Natural killer cell treated with Interleukin-12 subunit alpha and Interleukin-12 subunit beta and Interleukin-15 and Interleukin-18, amount 100 ng/mL, for 72 hours (primary cell): ENCODE results near the gene NUTF2. TPM values are rescaled to one million over a fixed set of nuclear protein-coding genes. Genes with fewer than 3 reads are reported as not detected.
"Not testable (repeated sequence)": the region's sequence is repeated elsewhere in the genome, so short reads cannot be mapped to it uniquely, and the experiment has no call there.

Experiments used
- ATAC-seq, 2 donors: fragments of 150-1000 bp; cut with Tn5 transposase in 1 of 2; sonication (Bioruptor Pico), chemical (Tn5 transposase) in 1 of 2; 2 replicates each; pipeline ENCODE4 v1.10.0; 2021
- DNase-seq: peaks from one replicate; pipeline ENCODE4 v3.0.0; 2022; ENCODE audit warnings: low spot score
- H3K27ac Mint-ChIP-seq, 2 donors: 1 replicate in 1 of 2; 2 replicates in 1 of 2; pipeline ENCODE4 v1.8.0; 2022; ENCODE audit warnings: mixed read lengths in 2 of 2, mild to moderate bottlenecking in 1 of 2, moderate library complexity in 1 of 2
- H3K27me3 Mint-ChIP-seq, 2 donors: 1 replicate in 1 of 2; 2 replicates in 1 of 2; pipeline ENCODE4 v1.8.0; 2022; ENCODE audit warnings: mixed read lengths in 2 of 2
- H3K36me3 Mint-ChIP-seq: one replicate; pipeline ENCODE4 v1.8.0; 2022; ENCODE audit warnings: mixed read lengths
- H3K4me1 Mint-ChIP-seq, 2 donors: 1 replicate in 1 of 2; 2 replicates in 1 of 2; pipeline ENCODE4 v1.8.0; 2022; ENCODE audit warnings: low read depth in 2 of 2, mixed read lengths in 2 of 2, mild to moderate bottlenecking in 1 of 2
- H3K4me3 Mint-ChIP-seq: one replicate; pipeline ENCODE4 v1.8.0; 2022; ENCODE audit warnings: mixed read lengths
- H3K9me3 Mint-ChIP-seq: 2 replicates; pipeline ENCODE4 v1.8.0; 2022; ENCODE audit warnings: mixed read lengths
- total RNA-seq, 2 donors: library from RNA; stranded (reverse); gene quantifications; one replicate each; pipeline ENCODE4 v1.2.3, GENCODE V29; 2022

The NUTF2 gene
- total RNA-seq, 2 donors from 2014 or later = 114 to 124 TPM

DNA sequence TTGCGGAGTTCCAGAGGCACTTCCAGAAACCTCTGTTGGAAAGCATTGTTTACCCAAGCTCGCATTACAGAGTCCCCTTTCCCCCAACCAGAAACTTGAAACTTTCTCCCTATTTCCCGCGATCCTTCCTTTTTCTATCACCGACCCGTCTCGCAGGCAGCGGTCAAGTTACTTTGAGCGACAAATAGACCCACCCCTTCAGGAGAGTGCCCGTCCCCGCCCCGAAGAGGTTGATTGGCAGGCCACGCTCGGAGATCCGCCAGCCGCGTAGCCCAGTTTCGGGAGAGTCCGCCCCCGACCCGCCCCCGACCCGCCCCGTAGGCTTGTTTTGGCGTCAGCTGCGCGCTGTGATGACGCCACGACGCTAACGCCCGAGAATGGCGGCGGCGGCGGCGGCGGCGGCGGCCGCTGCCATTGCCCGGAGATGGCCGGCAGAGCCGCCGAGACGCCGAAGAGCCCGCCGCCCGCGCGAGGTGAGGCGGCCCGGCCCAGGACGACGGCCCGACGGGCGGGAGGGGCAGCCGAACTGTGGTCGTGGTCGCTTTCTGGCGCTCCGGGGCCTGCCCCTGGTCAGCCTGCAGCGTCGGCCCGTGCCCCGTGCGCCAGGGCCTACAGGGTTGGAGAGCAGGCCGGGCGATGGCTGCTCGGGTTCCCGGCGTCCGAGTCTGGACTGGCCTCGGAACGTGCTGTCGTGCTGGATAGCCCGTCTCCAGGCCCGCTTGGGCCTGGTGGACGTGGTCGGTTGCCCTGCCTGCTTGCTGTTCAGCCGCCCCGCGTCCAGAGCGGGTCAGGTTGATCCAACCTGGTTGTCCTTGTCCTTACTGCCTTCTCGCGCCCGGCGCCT is 46.4 kb downstream of the NUTF2 start, which contains the start of gene PSKH1:
Gene PSKH1 (plus strand): TSS at position 356 of the 844 bp plus-strand sequence. CDS start 15,496 bp downstream, outside the sequence.
- H3K4me3 Mint-ChIP-seq = peak within 1 kb of the TSS; percentile 97
- DNase-seq = peak; percentile 95
- H3K27ac Mint-ChIP-seq = peak within 1 kb of the TSS; percentile 92 to 95
- H3K4me1 Mint-ChIP-seq = peaks cover 18 to 20% of the 10 kb centered on the region in 2 donors
- peak; percentile 99 to 100 for ATAC-seq
- H3K9me3 Mint-ChIP-seq = no peaks in the 10 kb centered on the region
- no peaks in the 10 kb centered on the region for H3K27me3 Mint-ChIP-seq
- no peaks in the 10 kb centered on the region for H3K36me3 Mint-ChIP-seq

DNA sequence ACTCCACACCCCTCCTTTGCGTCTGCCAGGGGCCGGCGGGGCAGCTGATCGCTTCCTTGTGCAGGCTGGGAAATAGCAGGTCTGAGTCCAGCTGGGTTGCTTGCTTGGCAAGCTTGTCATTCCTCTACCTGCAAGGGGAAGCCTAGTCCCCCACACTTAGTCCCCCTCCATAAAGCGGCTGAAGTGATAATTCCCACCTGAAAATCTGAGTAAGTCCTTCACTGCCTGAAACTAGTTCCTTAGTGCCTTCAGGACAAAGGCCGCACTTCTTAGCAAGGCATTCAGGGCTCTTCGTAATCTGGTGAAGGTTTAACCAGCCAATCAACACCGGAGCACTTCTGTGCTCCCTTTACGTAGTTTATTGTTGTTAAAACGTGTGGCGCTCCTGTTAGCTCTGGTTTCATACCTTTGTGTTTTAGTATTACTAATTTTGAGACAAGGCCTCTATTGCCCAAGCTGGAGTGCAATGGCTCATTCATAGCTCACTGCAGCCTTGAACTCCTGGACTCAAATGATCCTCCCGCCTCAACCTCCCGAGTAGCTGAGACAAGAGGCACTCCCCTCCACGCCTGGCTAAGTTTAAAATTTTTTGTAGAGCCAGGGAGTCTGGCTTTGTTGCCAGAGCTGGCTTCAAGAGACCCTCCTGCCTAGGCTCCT is 47.1 kb downstream of the NUTF2 start:
- ATAC-seq = no peak
- no peak for DNase-seq
- H3K4me1 Mint-ChIP-seq = peaks cover 18 to 20% of the 10 kb centered on the region in 2 donors
- H3K9me3 Mint-ChIP-seq = no peaks in the 10 kb centered on the region
- no peaks in the 10 kb centered on the region for H3K36me3 Mint-ChIP-seq
- peak overlapping the region; percentile 92 to 95 for H3K27ac Mint-ChIP-seq
- no peaks in the 10 kb centered on the region for H3K27me3 Mint-ChIP-seq
- peak overlapping the region; percentile 97 for H3K4me3 Mint-ChIP-seq

GRCh38 chr16:67897231-67897630 is 50.5 kb downstream of the NUTF2 start:
- H3K27ac Mint-ChIP-seq = no peak overlapping the region
- no peaks in the 10 kb centered on the region for H3K9me3 Mint-ChIP-seq
- no peaks in the 10 kb centered on the region for H3K36me3 Mint-ChIP-seq
- DNase-seq = no peak
- peaks cover 18 to 24% of the 10 kb centered on the region in 2 donors for H3K4me1 Mint-ChIP-seq
- H3K27me3 Mint-ChIP-seq = no peaks in the 10 kb centered on the region
- ATAC-seq = no peak
- H3K4me3 Mint-ChIP-seq = no peak overlapping the region

GRCh38 chr16:67901734-67902133 is 55.0 kb downstream of the NUTF2 start:
- Mint-ChIP-seq H3K4me1 (peaks cover 0 to 12% of the 10 kb centered on the region in 2 donors), H3K27me3 (no peaks in the 10 kb centered on the region), H3K36me3 (no peaks in the 10 kb centered on the region), H3K9me3 (no peaks in the 10 kb centered on the region), H3K27ac (no peak overlapping the region), H3K4me3 (no peak overlapping the region)
- no peak for DNase-seq
- no peak for ATAC-seq

DNA sequence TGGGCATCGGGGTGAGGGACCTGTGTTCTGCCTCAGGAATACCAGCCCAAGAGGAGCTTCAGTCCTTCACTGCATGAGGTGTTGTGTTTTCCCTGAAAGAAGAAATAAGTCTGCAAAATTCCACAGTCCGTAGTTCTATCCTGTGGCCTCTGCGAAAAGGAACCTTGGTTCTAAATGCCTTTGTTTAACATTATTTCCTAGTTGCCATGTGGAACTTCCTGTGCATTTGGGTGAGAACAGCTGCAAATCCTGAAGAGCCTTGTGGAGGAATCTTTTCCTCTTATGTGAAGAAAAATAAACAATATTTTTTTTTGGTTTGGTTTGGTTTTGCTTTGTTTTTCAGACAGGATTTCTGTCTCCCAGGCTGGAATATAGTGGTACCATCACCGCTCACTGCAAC is 56.1 kb downstream of the NUTF2 start:
- DNase-seq (no peak), ATAC-seq (no peak)
- H3K9me3 Mint-ChIP-seq = no peaks in the 10 kb centered on the region
- H3K36me3 Mint-ChIP-seq = no peaks in the 10 kb centered on the region
- H3K27ac Mint-ChIP-seq = no peak overlapping the region
- peaks cover 0 to 12% of the 10 kb centered on the region in 2 donors for H3K4me1 Mint-ChIP-seq
- no peaks in the 10 kb centered on the region for H3K27me3 Mint-ChIP-seq
- no peak overlapping the region for H3K4me3 Mint-ChIP-seq

DNA sequence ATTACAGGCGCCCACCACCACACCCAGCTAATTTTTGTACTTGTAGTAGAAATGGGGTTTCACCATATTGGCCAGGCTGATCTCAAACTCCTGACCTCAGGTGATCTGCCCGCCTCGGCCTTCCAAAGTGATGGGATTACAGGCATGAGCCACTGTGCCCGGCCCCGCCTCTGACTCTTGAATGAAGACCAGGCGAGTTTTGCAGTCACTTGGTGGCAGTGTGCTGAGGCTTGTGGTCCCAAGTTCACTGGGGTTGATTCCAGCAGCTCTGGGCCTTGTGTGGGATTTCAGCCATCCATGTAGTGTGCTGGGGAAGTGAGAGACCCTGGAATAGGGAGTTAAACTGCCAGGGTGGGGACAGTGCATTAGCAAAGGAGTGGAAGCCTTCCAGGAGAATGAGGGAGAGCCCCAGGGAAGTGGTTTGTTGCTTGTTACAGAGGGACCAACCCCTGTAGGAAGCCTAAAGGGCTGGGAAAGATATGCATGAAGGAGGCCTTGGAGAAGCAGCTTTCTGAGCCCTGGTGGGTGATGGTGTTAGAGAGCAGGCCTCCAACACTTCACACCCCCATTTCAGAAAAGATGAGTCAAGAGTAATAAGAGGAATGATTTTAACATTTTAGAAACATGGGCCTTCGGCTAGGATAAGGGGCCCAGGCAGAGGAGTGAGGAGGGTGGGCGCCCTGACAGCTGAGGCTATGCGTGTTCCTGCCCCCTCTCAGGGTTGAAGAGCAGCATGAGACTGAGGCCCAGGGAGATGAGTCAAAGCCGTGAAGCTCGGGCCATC is 60.9 kb downstream of the NUTF2 start:
- Mint-ChIP-seq H3K9me3 (no peaks in the 10 kb centered on the region), H3K36me3 (no peaks in the 10 kb centered on the region), H3K27ac (peak overlapping the region in 1 of 2 donors; percentile 21), H3K4me3 (no peak overlapping the region), H3K4me1 (peaks cover 8 to 16% of the 10 kb centered on the region in 2 donors), H3K27me3 (no peaks in the 10 kb centered on the region)
- no peak for DNase-seq
- no peak for ATAC-seq

GRCh38 chr16:67909056-67909742 is 62.5 kb downstream of the NUTF2 start:
- H3K27ac Mint-ChIP-seq = peak overlapping the region in 1 of 2 donors; percentile 19
- no peaks in the 10 kb centered on the region for H3K27me3 Mint-ChIP-seq
- H3K4me3 Mint-ChIP-seq = no peak overlapping the region

GRCh38 chr16:67910158-67910557 is 63.4 kb downstream of the NUTF2 start:
- no peak for DNase-seq
- Mint-ChIP-seq H3K4me3 (no peak overlapping the region), H3K4me1 (peaks cover 8 to 18% of the 10 kb centered on the region in 2 donors), H3K36me3 (no peaks in the 10 kb centered on the region), H3K9me3 (no peaks in the 10 kb centered on the region), H3K27ac (peak overlapping the region in 1 of 2 donors; percentile 19), H3K27me3 (no peaks in the 10 kb centered on the region)
- peak; percentile 64 to 65 for ATAC-seq

More at GRCh38 chr16:67909056-67909742, 62.5 kb downstream of the NUTF2 start:
- Mint-ChIP-seq H3K4me1 (peaks cover 8 to 16% of the 10 kb centered on the region in 2 donors), H3K9me3 (no peaks in the 10 kb centered on the region), H3K36me3 (no peaks in the 10 kb centered on the region)
- ATAC-seq (peak in 1 of 2 donors; percentile 28), DNase-seq (no peak)

- Mint-ChIP-seq H3K27me3 (no peaks in the 10 kb centered on the region), H3K36me3 (no peaks in the 10 kb centered on the region), H3K9me3 (no peaks in the 10 kb centered on the region), H3K27ac (no peak overlapping the region), H3K4me1 (peaks cover 16 to 26% of the 10 kb centered on the region in 2 donors), H3K4me3 (no peak overlapping the region)
- ATAC-seq (no peak), DNase-seq (no peak)
Measured at GRCh38 chr16:67914758-67915495, 68.2 kb downstream of the NUTF2 start.

- H3K9me3 Mint-ChIP-seq, H3K36me3 Mint-ChIP-seq, DNase-seq, H3K4me3 Mint-ChIP-seq, H3K27ac Mint-ChIP-seq, H3K27me3 Mint-ChIP-seq, ATAC-seq: not testable (repeated sequence)
- peaks cover 12 to 23% of the 10 kb centered on the region in 2 donors for H3K4me1 Mint-ChIP-seq
Measured at GRCh38 chr16:67915496-67915769, 68.7 kb downstream of the NUTF2 start.

DNA sequence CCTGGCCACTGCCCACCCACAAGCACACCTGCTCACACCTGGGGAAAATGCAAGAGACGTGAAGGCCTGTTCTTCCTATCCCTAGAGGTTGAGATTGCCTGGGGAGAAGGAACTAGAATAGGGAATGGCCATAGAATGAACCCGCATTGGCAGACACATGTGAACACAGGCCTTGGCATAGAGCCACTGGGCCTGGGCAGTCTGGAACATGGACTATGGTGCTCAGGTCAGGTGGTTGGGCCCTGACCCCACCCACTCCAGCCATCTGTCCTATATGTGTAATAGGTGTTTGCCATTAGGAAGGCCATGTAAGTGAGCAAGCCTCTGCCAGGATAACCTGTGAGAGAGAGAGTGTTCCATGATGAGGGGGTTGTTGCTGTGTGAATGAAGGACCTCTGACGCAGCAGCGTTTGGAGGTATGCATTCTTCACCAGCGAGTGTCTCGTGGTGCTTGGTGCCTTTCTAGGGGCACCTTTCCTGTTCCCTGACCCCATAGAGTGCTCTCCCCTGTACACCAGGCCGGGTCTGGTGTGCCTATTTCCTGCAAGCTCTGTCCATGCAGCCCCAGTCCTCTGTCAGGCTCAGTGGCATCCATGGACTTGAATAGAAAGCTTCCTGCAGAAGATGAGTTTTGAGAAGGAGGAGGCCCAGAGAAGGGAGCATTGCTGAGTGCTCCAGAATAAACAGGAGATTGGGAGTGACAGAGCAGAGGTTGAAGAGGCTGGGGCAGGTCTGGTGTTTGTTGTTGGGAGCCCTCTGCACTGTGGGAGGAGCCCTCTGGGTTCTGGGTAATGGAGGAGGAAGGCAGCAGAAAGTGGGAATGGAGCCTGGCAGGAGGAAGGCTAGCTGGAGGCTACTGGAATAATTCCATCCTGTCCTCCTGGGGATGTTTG is 69.3 kb downstream of the NUTF2 start:
- H3K36me3 Mint-ChIP-seq = no peaks in the 10 kb centered on the region

More for the DNA sequence above, 69.3 kb downstream of the NUTF2 start:
- no peak for DNase-seq
- H3K4me1 Mint-ChIP-seq = peaks cover 12 to 26% of the 10 kb centered on the region in 2 donors
- ATAC-seq = no peak
- H3K9me3 Mint-ChIP-seq = no peaks in the 10 kb centered on the region
- no peaks in the 10 kb centered on the region for H3K27me3 Mint-ChIP-seq
- H3K4me3 Mint-ChIP-seq = no peak overlapping the region
- peak overlapping the region in 1 of 2 donors; percentile 7 for H3K27ac Mint-ChIP-seq
